Spleen (tissue), 11 donors: Measurements from ENCODE around the gene OR2Z1. TPM values are rescaled to one million over a fixed set of nuclear protein-coding genes. Genes with fewer than 3 reads are reported as not detected.

Source experiments
- DNase-seq: peaks from one replicate; pipeline ENCODE4 v3.0.0-alpha.2; 2020
- H3K27ac ChIP-seq, 8 donors: fragments of 200-600 bp; sonication (generic) in 7 of 8; 1 replicate in 4 of 8; 2 replicates in 4 of 8; pipeline versions ENCODE4 v1.5.0 to v1.8.0; 2016 to 2021; ENCODE audit warnings: inconsistent platforms in 4 of 8, mild to moderate bottlenecking in 4 of 8, moderate library complexity in 1 of 8
- H3K27me3 ChIP-seq, 7 donors: fragments of 200-600 bp; sonication (generic) in 6 of 7; replicated peaks in 1 of 7; 1 replicate in 4 of 7; 2 replicates in 3 of 7; pipeline versions ENCODE4 v1.5.0 to v1.8.0; 2016 to 2021; ENCODE audit warnings: inconsistent platforms in 3 of 7, mild to moderate bottlenecking in 1 of 7
- H3K36me3 ChIP-seq, 6 donors: fragments of 200-600 bp; sonication (generic) in 5 of 6; 1 replicate in 4 of 6; 2 replicates in 2 of 6; pipeline versions ENCODE4 v1.5.0 to v1.8.0; 2016 to 2021; ENCODE audit warnings: inconsistent platforms in 2 of 6
- H3K4me1 ChIP-seq, 6 donors: fragments of 200-600 bp; sonication (generic) in 5 of 6; 1 replicate in 3 of 6; 2 replicates in 3 of 6; pipeline versions ENCODE4 v1.5.0 to v1.8.0; 2016 to 2021; ENCODE audit warnings: inconsistent platforms in 3 of 6
- H3K4me3 ChIP-seq, 8 donors: fragments of 200-600 bp; sonication (generic) in 7 of 8; 1 replicate in 4 of 8; 2 replicates in 4 of 8; pipeline versions ENCODE4 v1.5.0 to v1.8.0; 2016 to 2021; ENCODE audit warnings: inconsistent platforms in 4 of 8, mild to moderate bottlenecking in 4 of 8, moderate library complexity in 2 of 8
- H3K9me3 ChIP-seq, 8 donors: fragments of 200-600 bp; sonication (generic) in 7 of 8; 1 replicate in 4 of 8; 2 replicates in 4 of 8; pipeline versions ENCODE4 v1.5.0 to v1.8.0; 2016 to 2021; ENCODE audit warnings: inconsistent platforms in 4 of 8
- CTCF ChIP-seq, 11 experiments: fragments of 200-600 bp in 7 of 11; fragments of 450-650 bp in 4 of 11; sonication (generic) in 4 of 11; IDR thresholded peaks in 8 of 11; conservative IDR thresholded peaks in 3 of 11; 1 replicate in 7 of 11; 2 replicates in 4 of 11; pipeline versions ENCODE4 v1.4.0 to v1.8.0; 2016 to 2021; ENCODE audit warnings: antibody characterized with exemption in 11 of 11, inconsistent platforms in 4 of 11, mild to moderate bottlenecking in 1 of 11
- POLR2A ChIP-seq, 3 donors: fragments of 450-650 bp; IDR thresholded peaks; one replicate each; pipeline ENCODE4 v1.5.1; 2017; ENCODE audit warnings: antibody characterized with exemption in 3 of 3, mild to moderate bottlenecking in 1 of 3
- POLR2AphosphoS5 ChIP-seq, 3 donors: sonication (generic); formaldehyde crosslinking; IDR thresholded peaks; one replicate each; pipeline ENCODE4 v1.5.1; 2017; ENCODE audit warnings: antibody characterized with exemption in 3 of 3
- WGBS, 5 donors: extraction: QIAGEN DNeasy Blood & Tissue Kit in 3 of 5; methylation state at CpG; one replicate each; pipeline versions ENCODE4 v1.1.5 to v1.1.7; 2013 to 2018; 5-methylcytosine and 5-hydroxymethylcytosine counted together
- intact Hi-C: fragments of 100-400 bp; cut with DNase I; formaldehyde crosslinking; loops from one replicate; pipeline ENCODE4 v1.15.0; 2023; ENCODE audit warnings: low total_unique reads
- polyA plus RNA-seq, 3 donors: library from polyadenylated mRNA; stranded (reverse); fragments of 200-250 nt; gene quantifications; one replicate each; pipeline ENCODE4 v1.2.1, GENCODE V29; 2013
- total RNA-seq, 7 donors: library from RNA; depleted of rRNA in 3 of 7; stranded (reverse); fragments of >200 nt in 3 of 7; fragmentation: NEBNext Ultra II Directional in 4 of 7; extraction: Animal tissue kit (Norgen Biotek cat#: 25700) in 4 of 7; gene quantifications; one replicate each; pipeline versions ENCODE4 v1.1.0 to v1.2.1, GENCODE V29; 2016 to 2021
- donor health status: healthy with polysubstance abuse.
- donor health status: DM: no; HTN: no; CAD: no; lungs with moderate emphysema.
- donor health status: DM: no; HTN: no; CAD: no.
- donor health status: Bipolar disorder and iron deficiency.
- donor health status: healthy.
- donor health status: DM: no; HTN: no; CAD: no.
- donor health status: DM: yes; HTN: yes; CAD: no.

Gene OR2Z1
- total and polyA plus RNA-seq, 10 donors = not detected

DNA sequence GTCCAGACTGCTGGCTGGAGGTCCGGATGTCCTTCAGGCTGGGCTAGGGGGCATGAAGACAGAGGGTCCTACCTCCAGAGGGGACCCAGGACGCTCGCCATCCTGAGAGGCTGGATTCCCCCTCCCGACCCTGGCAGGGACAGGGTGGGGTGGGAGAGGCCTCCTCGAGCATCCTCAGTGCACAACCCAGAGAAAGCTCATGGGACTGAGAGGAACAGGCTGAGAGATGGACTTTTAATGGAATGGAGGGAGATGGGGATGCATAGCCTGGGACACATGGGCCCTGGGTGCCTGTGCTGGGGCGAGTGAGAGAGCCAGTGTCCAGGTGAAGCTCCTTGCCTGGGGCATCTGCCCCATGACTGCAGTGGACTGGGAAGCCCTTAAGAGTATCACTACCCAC, 25.9 kb upstream of the OR2Z1 start:
- TF ChIP-seq CTCF (IDR thresholded peaks at IDR 0.05 in 8 of 11, conservative IDR thresholded peaks at IDR 0.05 in 3 of 11) (no peak), POLR2A (IDR thresholded peaks at IDR 0.05) (no peak), POLR2AphosphoS5 (IDR thresholded peaks at IDR 0.05) (no peak)
- DNase-seq = no peak
- Histone ChIP-seq H3K27ac (no peak overlapping the region), H3K4me3 (no peak overlapping the region), H3K4me1 (no peaks in the 10 kb centered on the region), H3K36me3 (no peaks in the 10 kb centered on the region), H3K27me3 (peaks cover 0 to 78% (median 9%) of the 10 kb centered on the region in 7 donors), H3K9me3 (peaks cover 0 to 2% (median 0%) of the 10 kb centered on the region in 8 donors)
- intact Hi-C loops = no loop called here
- 65 to 83% (median 74%) methylated on average over 6 of the region's 6 CpGs for WGBS, 5 donors

GRCh38 chr19:8695911-8696310, 25.5 kb upstream of the OR2Z1 start:
- H3K36me3 ChIP-seq = no peaks in the 10 kb centered on the region
- TF ChIP-seq POLR2A (IDR thresholded peaks at IDR 0.05) (no peak), CTCF (IDR thresholded peaks at IDR 0.05 in 8 of 11, conservative IDR thresholded peaks at IDR 0.05 in 3 of 11) (no peak), POLR2AphosphoS5 (IDR thresholded peaks at IDR 0.05) (no peak)
- H3K4me1 ChIP-seq = no peaks in the 10 kb centered on the region
- H3K9me3 ChIP-seq = peaks cover 0 to 2% (median 0%) of the 10 kb centered on the region in 8 donors
- H3K27ac ChIP-seq = no peak overlapping the region
- DNase-seq = no peak
- peaks cover 0 to 82% (median 9%) of the 10 kb centered on the region in 7 donors for H3K27me3 ChIP-seq
- intact Hi-C loops = no loop called here
- no peak overlapping the region for H3K4me3 ChIP-seq
- WGBS, 5 donors = 62 to 81% (median 78%) methylated on average over 6 of the region's 6 CpGs

GRCh38 chr19:8696993-8697392, 24.4 kb upstream of the OR2Z1 start:
- peaks cover 0 to 2% (median 0%) of the 10 kb centered on the region in 6 donors for H3K4me1 ChIP-seq
- no peaks in the 10 kb centered on the region for H3K36me3 ChIP-seq
- WGBS, 5 donors = 42 to 57% (median 49%) methylated on average over 1 of the region's 1 CpG; no CpG with 5 or more reads in 1 of the 5 donors
- H3K9me3 ChIP-seq = no peaks in the 10 kb centered on the region
- DNase-seq = no peak
- intact Hi-C loops = no loop called here
- TF ChIP-seq POLR2A (IDR thresholded peaks at IDR 0.05) = no peak
- H3K4me3 ChIP-seq = no peak overlapping the region
- no peak overlapping the region for H3K27ac ChIP-seq
- H3K27me3 ChIP-seq = peaks cover 0 to 92% (median 9%) of the 10 kb centered on the region in 7 donors

DNA sequence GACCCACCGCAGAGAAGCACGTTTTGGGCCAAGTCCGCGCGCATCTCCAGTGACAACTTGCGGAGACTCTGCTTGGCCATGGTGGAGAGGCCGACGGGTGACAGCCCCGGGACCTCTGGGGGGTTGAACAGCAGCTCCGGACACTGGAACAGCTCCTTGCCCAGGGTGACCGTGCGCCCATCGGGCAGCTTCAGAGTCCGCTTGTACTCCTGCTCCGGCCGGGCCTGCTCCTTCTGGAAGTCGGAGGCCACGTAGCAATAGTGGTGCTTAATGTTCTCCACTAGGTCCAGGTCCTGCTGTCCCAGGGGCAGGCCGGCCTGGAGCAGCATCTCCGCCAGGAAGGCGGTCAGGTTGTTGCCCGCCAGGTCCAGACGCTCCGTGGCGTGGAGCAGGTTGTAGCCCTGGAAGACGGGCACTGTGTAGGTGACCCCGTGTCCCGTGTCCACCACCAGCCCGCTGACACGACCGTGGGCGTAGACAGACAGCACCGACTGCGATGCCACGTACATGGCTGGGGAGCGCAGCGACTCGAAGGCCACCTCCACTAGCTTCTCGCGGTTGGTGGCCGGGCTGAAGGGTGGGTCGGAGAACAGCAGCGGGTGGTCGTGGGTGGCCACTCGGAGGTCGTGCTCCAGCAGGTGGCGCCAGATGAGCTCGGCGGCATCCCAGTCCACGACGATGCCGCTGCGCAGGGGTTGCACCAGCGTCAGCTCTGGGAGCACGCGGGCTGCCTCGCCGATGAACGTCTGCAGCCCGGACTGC, 23.6 kb upstream of the OR2Z1 start:
- no peak for TF ChIP-seq POLR2A (IDR thresholded peaks at IDR 0.05)
- TF ChIP-seq CTCF (IDR thresholded peaks at IDR 0.05 in 8 of 11, conservative IDR thresholded peaks at IDR 0.05 in 3 of 11) = no peak
- no peak for TF ChIP-seq POLR2AphosphoS5 (IDR thresholded peaks at IDR 0.05)
- no peak for DNase-seq
- peaks cover 0 to 96% (median 9%) of the 10 kb centered on the region in 7 donors for H3K27me3 ChIP-seq

More for the DNA sequence above, 23.6 kb upstream of the OR2Z1 start:
- no peaks in the 10 kb centered on the region for H3K36me3 ChIP-seq
- intact Hi-C loops = no loop called here
- 61 to 83% (median 72%) methylated on average over 21 to 60 of the region's 60 CpGs for WGBS, 5 donors
- no peaks in the 10 kb centered on the region for H3K9me3 ChIP-seq
- H3K4me1 ChIP-seq = peaks cover 0 to 6% (median 0%) of the 10 kb centered on the region in 6 donors
- H3K27ac ChIP-seq = no peak overlapping the region
- no peak overlapping the region for H3K4me3 ChIP-seq
